Loucy (cell line): ENCODE results near the gene SELENOH.

Source experiments
- H2AFZ ChIP-seq: fragments of 200-600 bp; sonication (generic); 2 replicates; pipeline ENCODE4 v1.6.0; 2016; ENCODE audit warnings: antibody characterized with exemption, mild to moderate bottlenecking, low read length, moderate library complexity
- H3F3A ChIP-seq: fragments of 200-600 bp; 2 replicates; pipeline ENCODE4 v1.6.0; 2016; ENCODE audit warnings: antibody characterized with exemption, low read depth, mild to moderate bottlenecking
- H3K27me3 ChIP-seq: fragments of 200-600 bp; sonication (generic); 2 replicates; pipeline ENCODE4 v1.6.1; 2014; ENCODE audit warnings: low read length, mild to moderate bottlenecking; ENCODE audit not compliant: insufficient read depth, poor library complexity, severe bottlenecking
- H3K36me3 ChIP-seq: fragments of 200-600 bp; sonication (generic); 2 replicates; pipeline ENCODE4 v1.6.1; 2016; ENCODE audit warnings: low read length; ENCODE audit not compliant: insufficient read depth
- H3K4me1 ChIP-seq: fragments of 200-600 bp; sonication (generic); 2 replicates; pipeline ENCODE4 v1.5.1; 2014; ENCODE audit warnings: low read length, mild to moderate bottlenecking; ENCODE audit not compliant: insufficient read depth, poor library complexity, severe bottlenecking
- H3K4me2 ChIP-seq: fragments of 200-600 bp; sonication (generic); 2 replicates; pipeline ENCODE4 v1.6.0; 2014; ENCODE audit warnings: antibody characterized with exemption, low read length, low read depth, mild to moderate bottlenecking; ENCODE audit not compliant: poor library complexity, severe bottlenecking
- H3K4me3 ChIP-seq: fragments of 200-600 bp; sonication (generic); 2 replicates; pipeline ENCODE4 v1.5.1; 2014; ENCODE audit warnings: low read length, mild to moderate bottlenecking, mixed read lengths; ENCODE audit not compliant: poor library complexity, severe bottlenecking
- H3K79me2 ChIP-seq: fragments of 200-600 bp; sonication (generic); 2 replicates; pipeline ENCODE4 v1.6.1; 2014; ENCODE audit warnings: low read length; ENCODE audit not compliant: insufficient read depth
- H3K9ac ChIP-seq: fragments of 200-600 bp; sonication (generic); 2 replicates; pipeline ENCODE4 v1.6.0; 2014; ENCODE audit warnings: mild to moderate bottlenecking, low read depth, low read length, moderate library complexity; ENCODE audit not compliant: poor library complexity, severe bottlenecking
- H3K9me2 ChIP-seq: fragments of 200-600 bp; sonication (generic); replicated peaks from 2 replicates; pipeline ENCODE4 v1.6.1; 2016; ENCODE audit warnings: low read depth, low read length, mixed read lengths
- H3K9me3 ChIP-seq: fragments of 200-600 bp; sonication (generic); 2 replicates; pipeline ENCODE4 v1.6.1; 2014; ENCODE audit warnings: mild to moderate bottlenecking, antibody characterized with exemption, low read length, low read depth; ENCODE audit not compliant: insufficient read depth
- H4K20me1 ChIP-seq: fragments of 200-600 bp; sonication (generic); 2 replicates; pipeline ENCODE4 v1.6.0; 2014; ENCODE audit warnings: antibody characterized with exemption, low read length, mild to moderate bottlenecking; ENCODE audit not compliant: insufficient read depth, poor library complexity, severe bottlenecking
- EZH2phosphoT487 ChIP-seq: fragments of 200-600 bp; IDR thresholded peaks from 2 replicates; pipeline ENCODE4 v1.6.1; 2018; ENCODE audit warnings: antibody characterized with exemption, mild to moderate bottlenecking, moderate library complexity, borderline replicate concordance
- TF ChIP-seq, protein P1 (sequence below): fragments of 200-600 bp; sonication (generic); conservative IDR thresholded peaks from 2 replicates; pipeline ENCODE4 v1.5.1; 2014; ENCODE audit warnings: mild to moderate bottlenecking, antibody characterized with exemption, low read length

The SELENOH gene

DNA sequence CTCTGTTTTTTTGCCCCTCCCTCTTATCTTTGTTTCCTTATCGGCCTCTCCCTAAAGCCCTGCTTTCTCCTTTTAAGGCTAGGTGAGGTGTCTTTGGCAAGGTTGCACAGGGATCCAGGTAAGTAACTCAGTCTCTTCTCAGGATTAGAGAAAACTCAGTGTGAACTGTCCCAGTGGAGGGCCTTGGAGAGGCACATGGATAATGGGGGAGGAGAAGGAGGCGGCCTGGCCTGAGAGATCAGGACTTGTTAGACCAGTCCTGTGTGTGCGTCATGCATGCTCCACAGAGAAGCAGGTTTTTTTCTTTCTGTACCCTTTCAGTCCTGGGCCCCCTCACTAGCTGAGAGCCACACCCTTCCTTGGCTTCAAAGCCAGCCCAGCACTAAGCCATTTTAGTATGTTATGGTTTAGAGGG is 40.2 kb downstream of the SELENOH start:
- Histone ChIP-seq H3K4me3 (no peak overlapping the region), H4K20me1 (no peaks in the 10 kb centered on the region), H3K79me2 (no peaks in the 10 kb centered on the region), H3K4me1 (peaks cover 20% of the 10 kb centered on the region), H2AFZ (no peak overlapping the region), H3K27me3 (no peaks in the 10 kb centered on the region), H3K4me2 (no peak overlapping the region), H3F3A (no peaks in the 10 kb centered on the region), H3K9me3 (no peaks in the 10 kb centered on the region), H3K9me2 (no peaks in the 10 kb centered on the region), H3K36me3 (no peaks in the 10 kb centered on the region), H3K9ac (no peak overlapping the region)
- no peak for TF ChIP-seq EZH2phosphoT487
- TF ChIP-seq, protein P1, sequence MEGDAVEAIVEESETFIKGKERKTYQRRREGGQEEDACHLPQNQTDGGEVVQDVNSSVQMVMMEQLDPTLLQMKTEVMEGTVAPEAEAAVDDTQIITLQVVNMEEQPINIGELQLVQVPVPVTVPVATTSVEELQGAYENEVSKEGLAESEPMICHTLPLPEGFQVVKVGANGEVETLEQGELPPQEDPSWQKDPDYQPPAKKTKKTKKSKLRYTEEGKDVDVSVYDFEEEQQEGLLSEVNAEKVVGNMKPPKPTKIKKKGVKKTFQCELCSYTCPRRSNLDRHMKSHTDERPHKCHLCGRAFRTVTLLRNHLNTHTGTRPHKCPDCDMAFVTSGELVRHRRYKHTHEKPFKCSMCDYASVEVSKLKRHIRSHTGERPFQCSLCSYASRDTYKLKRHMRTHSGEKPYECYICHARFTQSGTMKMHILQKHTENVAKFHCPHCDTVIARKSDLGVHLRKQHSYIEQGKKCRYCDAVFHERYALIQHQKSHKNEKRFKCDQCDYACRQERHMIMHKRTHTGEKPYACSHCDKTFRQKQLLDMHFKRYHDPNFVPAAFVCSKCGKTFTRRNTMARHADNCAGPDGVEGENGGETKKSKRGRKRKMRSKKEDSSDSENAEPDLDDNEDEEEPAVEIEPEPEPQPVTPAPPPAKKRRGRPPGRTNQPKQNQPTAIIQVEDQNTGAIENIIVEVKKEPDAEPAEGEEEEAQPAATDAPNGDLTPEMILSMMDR: no peak

DNA sequence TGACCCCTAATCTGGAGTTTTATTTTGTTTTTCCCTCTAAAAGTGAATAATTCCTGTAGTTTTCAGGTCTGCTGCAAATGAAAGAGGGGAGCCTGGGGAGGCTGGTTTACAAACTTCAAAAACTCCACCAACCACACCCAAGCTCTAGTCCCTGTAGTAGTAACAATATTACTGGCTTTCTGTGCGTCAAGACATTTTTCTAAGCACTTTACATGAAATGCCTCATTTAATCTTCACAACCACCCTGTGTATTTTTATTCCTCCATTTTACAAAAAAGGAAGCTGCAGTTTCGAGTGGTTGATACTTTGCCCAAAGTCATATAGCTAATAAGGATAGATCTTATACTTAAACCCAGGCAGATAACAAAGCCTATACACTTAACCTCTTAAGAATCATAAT is 43.8 kb downstream of the SELENOH start:
- no peaks in the 10 kb centered on the region for H3K36me3 ChIP-seq
- no peaks in the 10 kb centered on the region for H3F3A ChIP-seq
- no peaks in the 10 kb centered on the region for H4K20me1 ChIP-seq
- TF ChIP-seq, protein P1: no peak
- no peak for TF ChIP-seq EZH2phosphoT487
- no peak overlapping the region for H3K9ac ChIP-seq
- no peaks in the 10 kb centered on the region for H3K9me2 ChIP-seq
- no peak overlapping the region for H3K4me2 ChIP-seq
- no peak overlapping the region for H3K4me3 ChIP-seq
- H3K9me3 ChIP-seq: no peaks in the 10 kb centered on the region
- no peaks in the 10 kb centered on the region for H3K27me3 ChIP-seq
- H3K79me2 ChIP-seq: 0 out of 2 replicates have a peak, but pooled peaks cover 4% of the 10 kb centered on the region
- H2AFZ ChIP-seq: no peak overlapping the region
- H3K4me1 ChIP-seq: peaks cover 15% of the 10 kb centered on the region

DNA sequence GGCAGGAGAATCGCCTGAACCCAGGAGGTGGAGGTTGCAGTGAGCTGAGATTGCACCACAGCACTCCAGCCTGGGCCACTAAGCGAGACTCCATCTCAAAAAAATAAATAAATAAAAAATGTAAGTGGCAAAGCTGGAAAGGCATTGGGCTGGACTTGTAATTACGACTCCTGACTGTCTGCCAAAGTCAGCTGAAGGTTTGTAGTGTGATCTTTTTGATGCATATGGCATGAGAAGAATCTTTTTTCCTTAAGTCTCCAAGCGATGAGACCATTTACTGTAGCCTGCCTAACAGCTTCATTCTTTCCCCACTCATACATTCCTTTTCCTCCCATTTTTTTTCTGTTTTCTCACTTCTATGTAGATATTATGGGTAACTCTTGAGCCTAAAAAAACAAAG is 45.1 kb downstream of the SELENOH start:
- no peak overlapping the region for H3K4me2 ChIP-seq
- TF ChIP-seq, protein P1: no peak
- no peak for TF ChIP-seq EZH2phosphoT487
- no peaks in the 10 kb centered on the region for H3K9me3 ChIP-seq
- no peaks in the 10 kb centered on the region for H3K36me3 ChIP-seq
- no peaks in the 10 kb centered on the region for H3K9me2 ChIP-seq
- H3K4me1 ChIP-seq: peaks cover 22% of the 10 kb centered on the region
- no peak overlapping the region for H3K9ac ChIP-seq
- 0 out of 2 replicates have a peak, but pooled peaks cover 5% of the 10 kb centered on the region for H3K79me2 ChIP-seq
- no peak overlapping the region for H3K4me3 ChIP-seq
- H3K27me3 ChIP-seq: no peaks in the 10 kb centered on the region
- no peak overlapping the region for H2AFZ ChIP-seq
- H4K20me1 ChIP-seq: no peaks in the 10 kb centered on the region
- no peaks in the 10 kb centered on the region for H3F3A ChIP-seq
